Measurements from ENCODE around the gene RDM1. TPM values are rescaled to one million over a fixed set of nuclear protein-coding genes. Genes with fewer than 3 reads are reported as not detected.

The RDM1 gene, protein sequence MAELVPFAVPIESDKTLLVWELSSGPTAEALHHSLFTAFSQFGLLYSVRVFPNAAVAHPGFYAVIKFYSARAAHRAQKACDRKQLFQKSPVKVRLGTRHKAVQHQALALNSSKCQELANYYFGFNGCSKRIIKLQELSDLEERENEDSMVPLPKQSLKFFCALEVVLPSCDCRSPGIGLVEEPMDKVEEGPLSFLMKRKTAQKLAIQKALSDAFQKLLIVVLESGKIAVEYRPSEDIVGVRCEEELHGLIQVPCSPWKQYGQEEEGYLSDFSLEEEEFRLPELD
- 0.37 TPM in 1 of 2 replicates, not detected in the other for total RNA-seq

DNA sequence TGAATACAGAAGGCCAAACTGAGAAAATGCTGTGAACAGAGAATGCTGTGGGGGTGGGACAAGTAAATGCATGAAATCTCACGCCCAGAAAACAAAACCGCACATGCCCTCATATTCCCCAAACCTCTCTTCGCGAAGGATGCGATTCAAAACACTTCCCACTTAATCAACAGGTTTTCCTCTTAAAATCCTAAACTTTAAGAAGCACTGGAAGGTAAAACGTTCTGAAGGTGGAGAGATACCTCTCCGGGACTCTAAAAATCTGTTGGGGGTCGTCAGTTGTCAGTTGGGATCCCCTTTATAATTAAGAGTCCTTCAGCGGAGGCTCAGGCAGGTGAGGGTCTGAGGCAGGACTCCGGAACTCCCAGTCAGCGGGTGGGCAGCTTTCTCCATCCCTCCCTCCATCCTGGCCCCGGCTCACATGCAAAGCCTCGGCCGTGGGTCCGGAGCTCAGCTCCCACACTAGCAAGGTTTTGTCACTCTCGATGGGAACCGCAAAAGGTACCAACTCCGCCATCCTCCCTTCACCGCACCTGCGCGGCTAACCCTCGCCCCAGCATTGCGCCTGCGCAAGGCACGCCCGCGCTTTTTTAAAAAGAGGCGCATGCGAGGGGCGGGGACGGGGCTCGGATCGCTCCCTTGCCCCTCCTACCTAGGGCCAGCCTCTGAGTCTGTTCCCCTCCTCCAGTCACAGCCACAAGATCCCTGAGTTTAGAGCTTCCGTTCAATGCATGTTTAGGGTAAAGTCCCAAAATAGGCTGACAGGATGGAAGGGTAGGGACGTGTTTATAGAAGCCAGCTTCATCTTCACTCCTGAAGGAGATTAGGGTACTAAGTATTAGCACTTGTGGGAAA is at the start of gene RDM1:
Gene RDM1, minus strand, starts transcription at position 563 of the 855 bp plus-strand sequence. Its CDS starts 46 bp downstream, at position 517.

DNA sequence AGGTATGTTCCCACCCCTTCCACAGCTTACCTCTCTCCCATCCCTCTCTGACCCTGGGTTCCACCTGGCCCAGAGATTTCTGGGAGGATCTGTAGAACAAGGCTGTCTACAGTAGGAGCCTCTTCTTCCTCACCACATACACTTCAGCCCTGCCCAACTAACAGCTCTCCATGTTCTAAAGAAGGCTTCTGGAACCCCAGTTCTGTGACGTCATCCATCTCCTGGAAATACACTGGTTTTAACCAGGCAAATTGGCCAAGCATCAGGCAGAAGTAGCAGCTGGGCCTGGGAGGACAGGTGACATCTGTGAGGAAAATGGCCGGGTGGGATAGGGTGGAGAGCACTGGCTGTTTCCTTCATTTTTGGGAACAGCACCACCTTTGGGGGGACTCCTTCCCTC is 13.0 kb upstream of the RDM1 start, which contains the start of gene LYZL6:
Gene LYZL6, minus strand, starts transcription at position 177 of the 400 bp plus-strand sequence. CDS start 4,357 bp downstream, outside the sequence.

DNA sequence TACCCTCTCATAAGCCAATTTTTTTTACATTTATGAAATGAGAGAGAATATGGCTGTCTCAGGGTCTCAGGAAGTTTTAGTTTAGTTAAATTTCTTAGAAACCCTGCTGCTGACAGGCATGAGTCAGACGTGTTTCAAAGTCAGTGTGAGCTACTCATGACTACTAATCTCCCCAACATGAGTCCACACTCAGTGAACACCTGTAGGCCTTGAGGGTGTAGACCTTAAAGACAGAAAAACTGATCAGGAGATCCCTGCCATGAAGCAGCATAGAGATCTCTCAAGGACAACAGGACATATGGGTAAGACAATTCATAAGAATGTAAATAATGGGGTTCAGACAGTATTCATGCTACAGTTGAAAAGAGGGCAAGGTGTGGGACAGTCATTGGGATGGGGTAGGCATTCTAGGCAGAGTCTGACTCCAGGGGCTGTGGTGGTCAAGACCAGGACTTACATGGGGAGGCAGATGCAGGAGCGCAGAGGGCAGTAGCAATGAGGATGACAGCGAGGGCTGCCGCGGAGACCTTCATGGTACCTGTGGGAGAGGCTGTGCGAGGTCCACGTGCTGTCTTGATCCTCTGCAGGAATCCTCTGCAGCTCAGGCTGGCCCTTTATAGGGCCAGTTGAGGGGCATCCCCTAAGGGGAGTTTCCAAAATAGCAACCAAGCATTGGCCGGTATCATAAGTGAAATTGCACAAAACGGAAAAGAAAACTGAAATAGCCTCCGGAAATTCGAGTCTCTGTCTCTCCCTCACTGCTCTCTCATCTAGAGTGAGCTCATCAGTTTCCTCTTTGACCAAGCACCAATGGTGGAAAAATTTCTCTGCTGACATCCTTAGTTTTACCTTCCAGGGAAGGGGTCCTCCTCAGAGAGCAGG is 50.6 kb downstream of the RDM1 start, which contains the start of gene CCL5:
Gene CCL5, minus strand, starts transcription at position 588 of the 882 bp plus-strand sequence.

DNA sequence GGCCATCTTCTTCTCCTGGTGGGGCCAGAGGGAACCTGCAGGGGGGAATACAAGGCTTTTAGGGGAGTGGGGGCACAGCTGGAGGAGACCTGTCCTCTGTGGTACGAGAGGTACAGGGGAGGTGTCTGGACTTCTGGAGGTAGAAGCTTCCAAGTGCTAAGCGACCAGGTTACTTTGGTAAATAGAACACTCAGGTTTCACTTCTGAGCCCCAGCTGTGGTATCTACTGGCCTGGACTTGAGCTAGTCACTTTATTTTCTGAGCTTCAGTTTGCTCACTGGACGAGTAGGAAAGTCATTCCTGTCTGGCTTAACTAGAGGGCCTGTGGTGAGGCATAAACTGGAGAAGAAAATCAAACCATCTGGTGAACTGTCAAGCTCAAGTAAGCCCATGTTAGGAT is 61.8 kb downstream of the RDM1 start, which contains the start of gene HEATR9:
Gene HEATR9, minus strand, starts transcription at position 155 of the 400 bp plus-strand sequence. Its CDS starts 149 bp downstream, at position 6.

Small RNA genes within 50 kb of the gene (small RNA-seq; reads per million reads assigned to genes)
- 703 reads per million, percentile 99 among the genes with 10 or more reads in this experiment for gene RF00100

Other genes starting within 250 kb of the RDM1 start
- gene RASL10B, start 199.1 kb downstream of the RDM1 start, total RNA-seq: under 0.01 and 0.20 TPM in 2 replicates
- gene GAS2L2, start 177.5 kb downstream of the RDM1 start, total RNA-seq: not detected in 2 replicates
- gene C17orf50, start 169.9 kb downstream of the RDM1 start, total RNA-seq: not detected in 2 replicates
- 0.37 and 0.39 TPM in 2 replicates for gene MMP28, start 135.1 kb downstream of the RDM1 start, total RNA-seq
- gene TAF15, start 121.3 kb downstream of the RDM1 start, total RNA-seq: 39.7 and 61.2 TPM in 2 replicates
- not detected in 2 replicates for gene HEATR9, start 61.9 kb downstream of the RDM1 start, total RNA-seq
- not detected in 2 replicates for gene CCL5, start 50.4 kb downstream of the RDM1 start, total RNA-seq
- not detected in 2 replicates for gene LYZL6, start 12.9 kb upstream of the RDM1 start, total RNA-seq
- gene CCL16, start 50.7 kb upstream of the RDM1 start, total RNA-seq: not detected in 2 replicates
- gene CCL14, start 56.0 kb upstream of the RDM1 start, total RNA-seq: not detected in 2 replicates
- gene CCL15, start 70.8 kb upstream of the RDM1 start, total RNA-seq: not detected in 2 replicates
- gene CCL23, start 87.2 kb upstream of the RDM1 start, total RNA-seq: not detected in 2 replicates
- gene CCL18, start 133.5 kb upstream of the RDM1 start, total RNA-seq: not detected in 2 replicates
- gene CCL3, start 159.4 kb upstream of the RDM1 start, total RNA-seq: not detected in 2 replicates
- gene CCL4, start 173.1 kb upstream of the RDM1 start, total RNA-seq: not detected in 2 replicates
- 0.37 and 0.59 TPM in 2 replicates for gene TBC1D3B, start 245.9 kb upstream of the RDM1 start, total RNA-seq